A549 (cell line): ENCODE measurements around the gene TSHZ2. TPM values are rescaled to one million over a fixed set of nuclear protein-coding genes. Genes with fewer than 3 reads are reported as not detected.

Source experiments
- ATAC-seq, 2 experiments: fragments of 200-7000 bp in 1 of 2; fragments of >200 bp in 1 of 2; cut with Nextera tagmentation in 1 of 2; cut with Tn5 transposase in 1 of 2; 3 replicates each; pipeline versions ENCODE4 v1.8.0 to v1.9.1; 2018 to 2020; ENCODE audit warnings: mild to moderate bottlenecking in 1 of 2, moderate library complexity in 1 of 2
- CTCF ChIA-PET: fragments of 300-600 bp; sonication (Branson Sonifier 250); formaldehyde crosslinking; extraction: SDS; loops from one replicate; lab custom pipeline; 2021; ENCODE audit warnings: antibody characterized with exemption, inconsistent platforms; lab: Yijun Ruan, JAX
- POLR2A ChIA-PET: fragments of 350-600 bp; formaldehyde crosslinking; extraction: SDS; loops from one replicate; lab custom pipeline; 2021; ENCODE audit warnings: antibody characterized with exemption, inconsistent platforms; lab: Yijun Ruan, JAX
- DNase-seq, 2 experiments: peaks; one replicate each; pipeline versions ENCODE4 v3.0.0 to v3.0.0-alpha.2; 2011 to 2016; ENCODE audit warnings: low read depth in 1 of 2, low spot score in 1 of 2
- FAIRE-seq: peaks from 2 replicates; lab custom pipeline; 2011; peaks lifted over from hg19 to GRCh38; lab: Jason Lieb, UNC
- H3K27ac ChIP-seq, 2 experiments: fragments of >200 bp; sonication (Bioruptor Twin); formaldehyde crosslinking; 3 replicates each; pipeline ENCODE4 v1.5.1; 2016 to 2017
- H3K4me1 ChIP-seq: fragments of >200 bp; sonication (Bioruptor Twin); formaldehyde crosslinking; 3 replicates; pipeline ENCODE4 v1.6.1; 2016
- H3K4me2 ChIP-seq: fragments of >200 bp; sonication (Bioruptor Twin); formaldehyde crosslinking; 3 replicates; pipeline ENCODE4 v1.6.1; 2016
- H3K4me3 ChIP-seq: fragments of >200 bp; sonication (Bioruptor Twin); formaldehyde crosslinking; 3 replicates; pipeline ENCODE4 v1.5.1; 2016
- H3K9me3 ChIP-seq: fragments of >200 bp; sonication (Bioruptor Twin); formaldehyde crosslinking; 3 replicates; pipeline ENCODE4 v1.6.1; 2016
- EP300 ChIP-seq, 2 experiments: fragments of >200 bp; sonication (Bioruptor Twin); formaldehyde crosslinking; IDR thresholded peaks; 2 replicates in 1 of 2; 3 replicates in 1 of 2; pipeline ENCODE4 v1.6.1; 2016 to 2017
- ESRRA ChIP-seq: fragments of 150-350 bp; IDR thresholded peaks from 2 replicates; pipeline ENCODE4 v1.6.1; 2014; ENCODE audit warnings: mild to moderate bottlenecking, low read length, borderline replicate concordance
- FOXS1 ChIP-seq: fragments of 250-450 bp; sonication (Bioruptor Pico); IDR thresholded peaks from 2 replicates; pipeline ENCODE4 v1.5.0; 2020; ENCODE audit warnings: mild to moderate bottlenecking, moderate library complexity
- HOXB5 ChIP-seq: fragments of 250-450 bp; sonication (Bioruptor Pico); IDR thresholded peaks from 2 replicates; pipeline ENCODE4 v1.5.0; 2020; ENCODE audit warnings: mild to moderate bottlenecking, moderate library complexity
- JUNB ChIP-seq: fragments of >200 bp; sonication (Bioruptor Twin); formaldehyde crosslinking; IDR thresholded peaks from 2 replicates; pipeline ENCODE4 v1.6.1; 2016
- KDM1A ChIP-seq: fragments of 200-600 bp; sonication (generic); IDR thresholded peaks from 2 replicates; pipeline ENCODE4 v1.6.1; 2016; ENCODE audit warnings: low read depth, mild to moderate bottlenecking
- MAZ ChIP-seq: fragments of 150-350 bp; IDR thresholded peaks from 2 replicates; pipeline ENCODE4 v1.6.1; 2014; ENCODE audit warnings: antibody characterized with exemption, low read depth, low read length, borderline replicate concordance
- NPAS2 ChIP-seq: fragments of 250-450 bp; sonication (Bioruptor Pico); IDR thresholded peaks from 2 replicates; pipeline ENCODE4 v1.8.0; 2022; ENCODE audit warnings: mild to moderate bottlenecking, moderate library complexity, borderline replicate concordance
- PHF8 ChIP-seq: fragments of 200-600 bp; sonication (generic); IDR thresholded peaks from 2 replicates; pipeline ENCODE4 v1.6.1; 2016; ENCODE audit warnings: low read depth, mild to moderate bottlenecking, antibody characterized with exemption, moderate library complexity, borderline replicate concordance
- RAD21 ChIP-seq, 2 experiments: fragments of >200 bp in 1 of 2; sonication (Bioruptor Twin) in 1 of 2; formaldehyde crosslinking in 1 of 2; IDR thresholded peaks in 1 of 2; conservative IDR thresholded peaks in 1 of 2; 2 replicates in 1 of 2; 3 replicates in 1 of 2; pipeline ENCODE4 v1.6.1; 2012 to 2018; ENCODE audit warnings: inconsistent platforms in 1 of 2
- RCOR1 ChIP-seq: fragments of 150-350 bp; IDR thresholded peaks from 2 replicates; pipeline ENCODE4 v1.6.1; 2014; ENCODE audit warnings: antibody characterized with exemption, low read length, low read depth
- RFX5 ChIP-seq: fragments of 450-650 bp; IDR thresholded peaks from 2 replicates; pipeline ENCODE4 v1.7.1; 2014; ENCODE audit warnings: antibody characterized with exemption, mild to moderate bottlenecking, moderate library complexity
- RNF2 ChIP-seq: fragments of 200-600 bp; sonication (generic); IDR thresholded peaks from 2 replicates; pipeline ENCODE4 v1.6.1; 2016; ENCODE audit warnings: low read depth, mild to moderate bottlenecking, antibody characterized with exemption, moderate library complexity, borderline replicate concordance
- SMC3 ChIP-seq: fragments of >200 bp; sonication (Bioruptor Twin); formaldehyde crosslinking; IDR thresholded peaks from 3 replicates; pipeline ENCODE4 v1.6.1; 2018; ENCODE audit warnings: inconsistent platforms
- SREBF2 ChIP-seq: fragments of 450-650 bp; IDR thresholded peaks from 2 replicates; pipeline ENCODE4 v1.6.1; 2014; ENCODE audit warnings: mild to moderate bottlenecking, moderate library complexity
- TP53 ChIP-seq: fragments of 250-450 bp; sonication (Bioruptor Pico); IDR thresholded peaks from 2 replicates; pipeline ENCODE4 v1.5.0; 2021; ENCODE audit warnings: mild to moderate bottlenecking, moderate library complexity
- ZC3H11A ChIP-seq: fragments of 450-650 bp; IDR thresholded peaks from 2 replicates; pipeline ENCODE4 v1.6.1; 2014; ENCODE audit warnings: antibody characterized with exemption, mild to moderate bottlenecking
- WGBS: methylation state at CpG from one replicate; pipeline ENCODE4 v1.1.6; 2017; ENCODE audit errors: missing lambda C conversion rate; 5-methylcytosine and 5-hydroxymethylcytosine counted together
- polyA plus RNA-seq, 4 experiments: library from polyadenylated mRNA; depleted of rRNA in 3 of 4; stranded (reverse); fragments of >200 nt; fragmentation: RNase III in 1 of 4; extraction: RNeasy Plus Mini Kit Qiagen cat#74134 plus additional on column Dnase treatment in 1 of 4; gene quantifications; 2 replicates in 3 of 4; 3 replicates in 1 of 4; pipeline ENCODE4 v1.2.3, GENCODE V29; 2011 to 2017
- TF ChIP-seq, protein P1 (sequence below): fragments of 250-450 bp; sonication (Bioruptor Pico); IDR thresholded peaks from 2 replicates; pipeline ENCODE4 v1.5.0; 2020; ENCODE audit warnings: low read depth, mild to moderate bottlenecking, moderate library complexity
- TF ChIP-seq, protein P2 (sequence below): fragments of 200-600 bp; sonication (generic); IDR thresholded peaks from 2 replicates; pipeline ENCODE4 v1.6.1; 2016; ENCODE audit warnings: antibody characterized with exemption, mild to moderate bottlenecking, moderate library complexity
- TF ChIP-seq, protein P3 (sequence below): IDR thresholded peaks from 2 replicates; pipeline ENCODE4 v1.6.1; 2012; ENCODE audit warnings: low read depth, borderline replicate concordance
- TF ChIP-seq, protein P4 (sequence below): fragments of >200 bp; sonication (Bioruptor Twin); formaldehyde crosslinking; IDR thresholded peaks from 3 replicates; pipeline ENCODE4 v1.5.1; 2016

TSHZ2 gene
- polyA plus RNA-seq, 2 of the 4 experiments (the other 2 are of a cell fraction), result not detected

DNA sequence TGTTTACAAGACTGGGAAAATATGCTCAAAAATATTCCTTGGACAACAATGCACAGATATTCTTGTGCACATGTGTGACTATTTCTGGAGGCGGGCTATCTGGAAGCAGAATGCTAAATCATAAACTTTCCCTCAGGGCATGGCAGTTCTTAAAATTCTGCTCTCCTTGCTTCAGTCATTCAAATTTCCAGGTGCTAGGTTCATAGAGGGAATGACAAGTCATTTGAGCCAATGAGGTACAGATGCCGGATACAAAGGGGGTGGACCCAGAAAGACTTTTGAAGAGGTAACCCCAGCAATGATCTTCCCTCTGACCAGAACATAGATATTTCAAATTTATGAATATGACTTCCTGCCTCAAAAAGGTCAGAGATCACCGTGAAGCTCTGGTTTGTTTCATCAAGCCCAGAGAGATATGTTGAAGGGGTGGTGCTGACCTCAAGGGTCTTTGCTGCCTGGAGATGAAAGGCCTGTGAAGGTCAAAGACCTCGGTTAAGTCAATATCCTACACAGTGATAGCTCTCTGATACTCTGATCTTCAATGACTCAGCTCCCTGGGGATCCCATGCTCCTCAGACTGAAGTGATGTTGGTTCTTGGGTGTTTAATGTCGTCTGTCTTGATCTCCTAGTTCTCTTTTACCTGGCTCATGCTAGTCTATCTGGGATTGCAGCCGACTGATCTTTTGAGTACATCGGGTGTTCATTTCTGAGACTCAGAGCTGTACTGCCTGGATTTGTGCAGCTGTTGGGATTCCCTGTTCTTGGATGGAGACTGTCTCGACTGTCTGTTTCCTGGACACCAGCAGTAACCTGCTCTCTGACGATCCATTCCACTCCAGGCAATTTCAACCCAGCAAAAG, 47.5 kb upstream of the TSHZ2 start:
- ATAC-seq (no peak), FAIRE-seq (no peak), DNase-seq (no peak)
- CTCF ChIA-PET, result no interaction called here
- H3K4me2 ChIP-seq, result no peak overlapping the region
- whole genome bisulfite sequencing, result 16% methylated on average over 9 of the region's 9 CpGs
- no peak overlapping the region for H3K4me3 ChIP-seq
- no peak overlapping the region for H3K27ac ChIP-seq
- no peaks in the 10 kb centered on the region for H3K4me1 ChIP-seq
- no peaks in the 10 kb centered on the region for H3K9me3 ChIP-seq
- POLR2A ChIA-PET, result no interaction called here
- TF ChIP-seq HOXB5, result no peak

DNA sequence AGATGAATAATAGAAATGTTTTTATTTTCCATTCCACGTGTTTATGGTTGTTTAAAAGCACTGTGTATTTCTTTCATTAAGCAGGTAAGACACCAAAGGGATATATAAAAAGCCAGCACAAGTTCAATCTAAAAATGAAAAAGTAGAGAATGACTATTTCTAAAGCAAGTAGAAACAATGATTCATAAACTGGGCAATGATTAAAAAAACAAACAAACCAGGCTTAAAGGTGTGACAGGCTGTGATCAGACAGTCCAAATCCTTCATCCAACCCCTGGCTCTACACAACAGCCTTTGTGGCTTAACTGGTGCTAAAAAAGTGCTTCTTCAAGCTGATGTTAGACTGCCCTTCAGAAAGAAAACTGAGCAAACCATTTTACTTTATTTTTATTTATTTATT, 45.7 kb upstream of the TSHZ2 start:
- POLR2A ChIA-PET, result no interaction called here
- H3K9me3 ChIP-seq, result no peaks in the 10 kb centered on the region
- FAIRE-seq (no peak), DNase-seq (no peak), ATAC-seq (no peak)
- no peak overlapping the region for H3K27ac ChIP-seq
- H3K4me3 ChIP-seq, result no peak overlapping the region
- no peaks in the 10 kb centered on the region for H3K4me1 ChIP-seq
- no peak overlapping the region for H3K4me2 ChIP-seq
- TF ChIP-seq RAD21 (conservative IDR thresholded peaks at IDR 0.05 in 1 of 2, IDR thresholded peaks at IDR 0.05 in 1 of 2) (no peak), ESRRA (no peak), ZC3H11A (no peak), MAZ (no peak), RCOR1 (no peak), JUNB (no peak), NPAS2 (CRISPR knock-in tag) (no peak), SMC3 (no peak)
- TF ChIP-seq, protein P1, sequence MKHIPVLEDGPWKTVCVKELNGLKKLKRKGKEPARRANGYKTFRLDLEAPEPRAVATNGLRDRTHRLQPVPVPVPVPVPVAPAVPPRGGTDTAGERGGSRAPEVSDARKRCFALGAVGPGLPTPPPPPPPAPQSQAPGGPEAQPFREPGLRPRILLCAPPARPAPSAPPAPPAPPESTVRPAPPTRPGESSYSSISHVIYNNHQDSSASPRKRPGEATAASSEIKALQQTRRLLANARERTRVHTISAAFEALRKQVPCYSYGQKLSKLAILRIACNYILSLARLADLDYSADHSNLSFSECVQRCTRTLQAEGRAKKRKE (CRISPR knock-in tag), result no peak
- CTCF ChIA-PET, result no interaction called here
- 2% methylated on average over 1 of the region's 1 CpG for WGBS

DNA sequence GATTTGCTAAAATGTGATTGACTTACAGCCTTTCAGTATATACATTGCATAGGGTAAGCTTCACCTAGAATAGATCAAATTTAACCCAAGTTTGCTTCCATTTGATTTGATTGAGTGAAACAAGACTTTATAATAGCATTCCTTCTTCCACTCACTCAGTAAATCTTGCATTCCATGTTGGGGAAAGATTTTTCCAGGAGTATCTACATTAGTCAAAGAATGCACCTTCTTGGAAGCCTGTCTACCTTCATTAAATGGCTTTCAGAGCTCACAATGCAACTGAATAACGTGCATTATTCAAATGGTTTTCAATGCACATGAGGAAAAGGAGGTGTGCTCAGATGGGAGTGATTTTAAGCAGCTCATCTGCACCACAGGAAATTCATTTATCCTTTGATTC, 38.3 kb upstream of the TSHZ2 start:
- ATAC-seq, result no peak
- H3K4me1 ChIP-seq, result no peaks in the 10 kb centered on the region
- no peak overlapping the region for H3K4me3 ChIP-seq
- H3K9me3 ChIP-seq, result no peaks in the 10 kb centered on the region
- TF ChIP-seq, protein P2, sequence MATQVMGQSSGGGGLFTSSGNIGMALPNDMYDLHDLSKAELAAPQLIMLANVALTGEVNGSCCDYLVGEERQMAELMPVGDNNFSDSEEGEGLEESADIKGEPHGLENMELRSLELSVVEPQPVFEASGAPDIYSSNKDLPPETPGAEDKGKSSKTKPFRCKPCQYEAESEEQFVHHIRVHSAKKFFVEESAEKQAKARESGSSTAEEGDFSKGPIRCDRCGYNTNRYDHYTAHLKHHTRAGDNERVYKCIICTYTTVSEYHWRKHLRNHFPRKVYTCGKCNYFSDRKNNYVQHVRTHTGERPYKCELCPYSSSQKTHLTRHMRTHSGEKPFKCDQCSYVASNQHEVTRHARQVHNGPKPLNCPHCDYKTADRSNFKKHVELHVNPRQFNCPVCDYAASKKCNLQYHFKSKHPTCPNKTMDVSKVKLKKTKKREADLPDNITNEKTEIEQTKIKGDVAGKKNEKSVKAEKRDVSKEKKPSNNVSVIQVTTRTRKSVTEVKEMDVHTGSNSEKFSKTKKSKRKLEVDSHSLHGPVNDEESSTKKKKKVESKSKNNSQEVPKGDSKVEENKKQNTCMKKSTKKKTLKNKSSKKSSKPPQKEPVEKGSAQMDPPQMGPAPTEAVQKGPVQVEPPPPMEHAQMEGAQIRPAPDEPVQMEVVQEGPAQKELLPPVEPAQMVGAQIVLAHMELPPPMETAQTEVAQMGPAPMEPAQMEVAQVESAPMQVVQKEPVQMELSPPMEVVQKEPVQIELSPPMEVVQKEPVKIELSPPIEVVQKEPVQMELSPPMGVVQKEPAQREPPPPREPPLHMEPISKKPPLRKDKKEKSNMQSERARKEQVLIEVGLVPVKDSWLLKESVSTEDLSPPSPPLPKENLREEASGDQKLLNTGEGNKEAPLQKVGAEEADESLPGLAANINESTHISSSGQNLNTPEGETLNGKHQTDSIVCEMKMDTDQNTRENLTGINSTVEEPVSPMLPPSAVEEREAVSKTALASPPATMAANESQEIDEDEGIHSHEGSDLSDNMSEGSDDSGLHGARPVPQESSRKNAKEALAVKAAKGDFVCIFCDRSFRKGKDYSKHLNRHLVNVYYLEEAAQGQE, result no peak
- no peak for TF ChIP-seq EP300 (IDR thresholded peaks at IDR 0.05)
- TF ChIP-seq, protein P3, sequence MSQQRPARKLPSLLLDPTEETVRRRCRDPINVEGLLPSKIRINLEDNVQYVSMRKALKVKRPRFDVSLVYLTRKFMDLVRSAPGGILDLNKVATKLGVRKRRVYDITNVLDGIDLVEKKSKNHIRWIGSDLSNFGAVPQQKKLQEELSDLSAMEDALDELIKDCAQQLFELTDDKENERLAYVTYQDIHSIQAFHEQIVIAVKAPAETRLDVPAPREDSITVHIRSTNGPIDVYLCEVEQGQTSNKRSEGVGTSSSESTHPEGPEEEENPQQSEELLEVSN, result no peak
- TF ChIP-seq FOXS1 (CRISPR knock-in tag), result no peak
- no peak for TF ChIP-seq PHF8
- TF ChIP-seq KDM1A, result no peak
- TF ChIP-seq, protein P4, sequence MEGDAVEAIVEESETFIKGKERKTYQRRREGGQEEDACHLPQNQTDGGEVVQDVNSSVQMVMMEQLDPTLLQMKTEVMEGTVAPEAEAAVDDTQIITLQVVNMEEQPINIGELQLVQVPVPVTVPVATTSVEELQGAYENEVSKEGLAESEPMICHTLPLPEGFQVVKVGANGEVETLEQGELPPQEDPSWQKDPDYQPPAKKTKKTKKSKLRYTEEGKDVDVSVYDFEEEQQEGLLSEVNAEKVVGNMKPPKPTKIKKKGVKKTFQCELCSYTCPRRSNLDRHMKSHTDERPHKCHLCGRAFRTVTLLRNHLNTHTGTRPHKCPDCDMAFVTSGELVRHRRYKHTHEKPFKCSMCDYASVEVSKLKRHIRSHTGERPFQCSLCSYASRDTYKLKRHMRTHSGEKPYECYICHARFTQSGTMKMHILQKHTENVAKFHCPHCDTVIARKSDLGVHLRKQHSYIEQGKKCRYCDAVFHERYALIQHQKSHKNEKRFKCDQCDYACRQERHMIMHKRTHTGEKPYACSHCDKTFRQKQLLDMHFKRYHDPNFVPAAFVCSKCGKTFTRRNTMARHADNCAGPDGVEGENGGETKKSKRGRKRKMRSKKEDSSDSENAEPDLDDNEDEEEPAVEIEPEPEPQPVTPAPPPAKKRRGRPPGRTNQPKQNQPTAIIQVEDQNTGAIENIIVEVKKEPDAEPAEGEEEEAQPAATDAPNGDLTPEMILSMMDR, result no peak
- TF ChIP-seq SREBF2, result no peak
- TF ChIP-seq RNF2, result no peak
- TF ChIP-seq RCOR1, result no peak
- no peak for TF ChIP-seq RFX5
- TF ChIP-seq TP53 (CRISPR knock-in tag), result no peak
- no peak for FAIRE-seq
- WGBS, result 0% methylated on average over 1 of the region's 1 CpG
- H3K4me2 ChIP-seq, result no peak overlapping the region
- ChIA-PET CTCF (interaction anchor here (1.3 kb wide), 1 partner anchor 9 kb away, joined by 3 read pairs; no protein-coding TSS in a partner anchor), POLR2A (no interaction called here)
- DNase-seq, result no peak
- H3K27ac ChIP-seq, result no peak overlapping the region
